ENCODE measurements around the gene GPR63. TPM values are rescaled to one million over a fixed set of nuclear protein-coding genes. Genes with fewer than 3 reads are reported as not detected.

The GPR63 gene
- total and polyA plus RNA-seq, 9 of the 15 experiments (the other 6 are each of a cell fraction or from before 2014, with no cell fraction given) = 1.6 to 5.1 (median 3.7) TPM

DNA sequence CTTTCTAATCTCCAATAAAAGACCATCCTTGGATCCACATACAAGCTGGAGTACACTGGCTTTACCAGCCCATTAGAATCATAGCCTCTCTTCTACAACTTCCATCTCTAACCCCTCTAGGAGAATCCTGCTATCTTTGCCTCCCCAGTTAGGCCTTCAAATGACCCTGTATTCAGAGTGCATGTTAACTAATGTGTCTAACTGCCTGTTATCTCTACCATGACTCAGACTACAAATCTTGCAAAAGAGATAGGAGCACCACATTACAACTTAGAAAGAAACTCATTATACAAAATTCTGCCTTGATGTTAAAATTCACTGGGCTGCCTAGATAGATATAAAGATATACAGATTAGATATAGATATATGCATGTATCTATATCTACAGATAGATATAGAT is 28.2 kb downstream of the GPR63 start (continued):
- TF ChIP-seq TCF3 (CRISPR knock-in tag; IDR thresholded peaks at IDR 0.05) = peak; percentile 68
- peak; percentile 55; the same call in 1 of the 2 replicates for TF ChIP-seq GATA2 (CRISPR knock-in tag; IDR thresholded peaks at IDR 0.05)
- TF ChIP-seq FOXM1 (IDR thresholded peaks at IDR 0.05; ENCODE audit: low read depth) = peak; percentile 77
- no peak for TF ChIP-seq FOXM1 (CRISPR knock-in tag; IDR thresholded peaks at IDR 0.05; ENCODE audit: low read depth)
- no peak for TF ChIP-seq PTBP1 (IDR thresholded peaks at IDR 0.05; ENCODE audit: low read depth, low read length)
- peak; percentile 97 for TF ChIP-seq JUND (IDR thresholded peaks at IDR 0.05; ENCODE audit: borderline replicate concordance, low read depth, low read length)
- peak; percentile 93; the same call in 2 of the 3 replicates for TF ChIP-seq JUND (tag; IDR thresholded peaks at IDR 0.05; ENCODE audit: borderline replicate concordance, low read depth, low read length)
- TF ChIP-seq BACH1 (tag; IDR thresholded peaks at IDR 0.05) = no peak
- peak; percentile 94 for TF ChIP-seq SMARCA4 (IDR thresholded peaks at IDR 0.05)
- peak; percentile 77 for TF ChIP-seq TAL1 (IDR thresholded peaks at IDR 0.05)
- peak; percentile 56 for TF ChIP-seq FOS (IDR thresholded peaks at IDR 0.05; ENCODE audit: extremely low read depth, insufficient read length)
- TF ChIP-seq PHF20 (IDR thresholded peaks at IDR 0.05; ENCODE audit: partially characterized antibody) = no peak
- peak; percentile 77 for TF ChIP-seq NCOR1 (IDR thresholded peaks at IDR 0.05)
- TF ChIP-seq, protein P1, sequence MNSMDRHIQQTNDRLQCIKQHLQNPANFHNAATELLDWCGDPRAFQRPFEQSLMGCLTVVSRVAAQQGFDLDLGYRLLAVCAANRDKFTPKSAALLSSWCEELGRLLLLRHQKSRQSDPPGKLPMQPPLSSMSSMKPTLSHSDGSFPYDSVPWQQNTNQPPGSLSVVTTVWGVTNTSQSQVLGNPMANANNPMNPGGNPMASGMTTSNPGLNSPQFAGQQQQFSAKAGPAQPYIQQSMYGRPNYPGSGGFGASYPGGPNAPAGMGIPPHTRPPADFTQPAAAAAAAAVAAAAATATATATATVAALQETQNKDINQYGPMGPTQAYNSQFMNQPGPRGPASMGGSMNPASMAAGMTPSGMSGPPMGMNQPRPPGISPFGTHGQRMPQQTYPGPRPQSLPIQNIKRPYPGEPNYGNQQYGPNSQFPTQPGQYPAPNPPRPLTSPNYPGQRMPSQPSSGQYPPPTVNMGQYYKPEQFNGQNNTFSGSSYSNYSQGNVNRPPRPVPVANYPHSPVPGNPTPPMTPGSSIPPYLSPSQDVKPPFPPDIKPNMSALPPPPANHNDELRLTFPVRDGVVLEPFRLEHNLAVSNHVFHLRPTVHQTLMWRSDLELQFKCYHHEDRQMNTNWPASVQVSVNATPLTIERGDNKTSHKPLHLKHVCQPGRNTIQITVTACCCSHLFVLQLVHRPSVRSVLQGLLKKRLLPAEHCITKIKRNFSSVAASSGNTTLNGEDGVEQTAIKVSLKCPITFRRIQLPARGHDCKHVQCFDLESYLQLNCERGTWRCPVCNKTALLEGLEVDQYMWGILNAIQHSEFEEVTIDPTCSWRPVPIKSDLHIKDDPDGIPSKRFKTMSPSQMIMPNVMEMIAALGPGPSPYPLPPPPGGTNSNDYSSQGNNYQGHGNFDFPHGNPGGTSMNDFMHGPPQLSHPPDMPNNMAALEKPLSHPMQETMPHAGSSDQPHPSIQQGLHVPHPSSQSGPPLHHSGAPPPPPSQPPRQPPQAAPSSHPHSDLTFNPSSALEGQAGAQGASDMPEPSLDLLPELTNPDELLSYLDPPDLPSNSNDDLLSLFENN (IDR thresholded peaks at IDR 0.05; ENCODE audit: low read depth in 2 of 2, low read length in 2 of 2) = peak in 1 of 2 experiments; percentile 38; a peak in 1 of 4 replicates
- TF ChIP-seq SRSF1 (IDR thresholded peaks at IDR 0.05; ENCODE audit: low read depth, low read length) = no peak
- TF ChIP-seq, protein P2, sequence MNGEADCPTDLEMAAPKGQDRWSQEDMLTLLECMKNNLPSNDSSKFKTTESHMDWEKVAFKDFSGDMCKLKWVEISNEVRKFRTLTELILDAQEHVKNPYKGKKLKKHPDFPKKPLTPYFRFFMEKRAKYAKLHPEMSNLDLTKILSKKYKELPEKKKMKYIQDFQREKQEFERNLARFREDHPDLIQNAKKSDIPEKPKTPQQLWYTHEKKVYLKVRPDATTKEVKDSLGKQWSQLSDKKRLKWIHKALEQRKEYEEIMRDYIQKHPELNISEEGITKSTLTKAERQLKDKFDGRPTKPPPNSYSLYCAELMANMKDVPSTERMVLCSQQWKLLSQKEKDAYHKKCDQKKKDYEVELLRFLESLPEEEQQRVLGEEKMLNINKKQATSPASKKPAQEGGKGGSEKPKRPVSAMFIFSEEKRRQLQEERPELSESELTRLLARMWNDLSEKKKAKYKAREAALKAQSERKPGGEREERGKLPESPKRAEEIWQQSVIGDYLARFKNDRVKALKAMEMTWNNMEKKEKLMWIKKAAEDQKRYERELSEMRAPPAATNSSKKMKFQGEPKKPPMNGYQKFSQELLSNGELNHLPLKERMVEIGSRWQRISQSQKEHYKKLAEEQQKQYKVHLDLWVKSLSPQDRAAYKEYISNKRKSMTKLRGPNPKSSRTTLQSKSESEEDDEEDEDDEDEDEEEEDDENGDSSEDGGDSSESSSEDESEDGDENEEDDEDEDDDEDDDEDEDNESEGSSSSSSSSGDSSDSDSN (IDR thresholded peaks at IDR 0.05; ENCODE audit: borderline replicate concordance in 1 of 2, low read depth in 2 of 2, low read length in 2 of 2) = no peak
- no peak for TF ChIP-seq SMARCB1 (IDR thresholded peaks at IDR 0.05; ENCODE audit: insufficient read length, low read depth)
- TF ChIP-seq TSC22D4 (tag; IDR thresholded peaks at IDR 0.05) = no peak
- no peak for TF ChIP-seq BCOR (IDR thresholded peaks at IDR 0.05)
- TF ChIP-seq ZNF175 (CRISPR knock-in tag; IDR thresholded peaks at IDR 0.05; ENCODE audit: low read depth) = no peak
- TF ChIP-seq CBFA2T3 (IDR thresholded peaks at IDR 0.05) = peak; percentile 91
- TF ChIP-seq DPF2 (IDR thresholded peaks at IDR 0.05) = peak; percentile 95
- peak; percentile 60; the same call in 1 of the 2 replicates for TF ChIP-seq MTA2 (IDR thresholded peaks at IDR 0.05; ENCODE audit: low read depth)
- no peak for TF ChIP-seq ZKSCAN3 (CRISPR knock-in tag; IDR thresholded peaks at IDR 0.05)
- no peak for TF ChIP-seq ATF1 (CRISPR knock-in tag; IDR thresholded peaks at IDR 0.05)
- TF ChIP-seq ATF1 (tag; IDR thresholded peaks at IDR 0.05) = 0 out of 2 replicates have a peak, but pooled peaks have one; percentile 22
- TF ChIP-seq FOSL1 (tag; conservative IDR thresholded peaks at IDR 0.05) = peak; percentile 96
- no peak for TF ChIP-seq ZNF140 (CRISPR knock-in tag; IDR thresholded peaks at IDR 0.05)
- peak; percentile 44; the same call in 1 of the 2 replicates for TF ChIP-seq CTBP1 (IDR thresholded peaks at IDR 0.05; ENCODE audit: borderline replicate concordance)

All from K562 (cell line).